CD1c-positive myeloid dendritic cell (primary cell): Measurements from ENCODE around the gene SMAP2.
"Not testable (repeated sequence)": the region's sequence is repeated elsewhere in the genome, so short reads cannot be mapped to it uniquely, and the experiment has no call there.

Source experiments
- DNase-seq: peaks from one replicate; pipeline ENCODE4 v3.0.0-alpha.2; 2016; ENCODE audit errors: extremely low spot score

SMAP2 gene

DNA sequence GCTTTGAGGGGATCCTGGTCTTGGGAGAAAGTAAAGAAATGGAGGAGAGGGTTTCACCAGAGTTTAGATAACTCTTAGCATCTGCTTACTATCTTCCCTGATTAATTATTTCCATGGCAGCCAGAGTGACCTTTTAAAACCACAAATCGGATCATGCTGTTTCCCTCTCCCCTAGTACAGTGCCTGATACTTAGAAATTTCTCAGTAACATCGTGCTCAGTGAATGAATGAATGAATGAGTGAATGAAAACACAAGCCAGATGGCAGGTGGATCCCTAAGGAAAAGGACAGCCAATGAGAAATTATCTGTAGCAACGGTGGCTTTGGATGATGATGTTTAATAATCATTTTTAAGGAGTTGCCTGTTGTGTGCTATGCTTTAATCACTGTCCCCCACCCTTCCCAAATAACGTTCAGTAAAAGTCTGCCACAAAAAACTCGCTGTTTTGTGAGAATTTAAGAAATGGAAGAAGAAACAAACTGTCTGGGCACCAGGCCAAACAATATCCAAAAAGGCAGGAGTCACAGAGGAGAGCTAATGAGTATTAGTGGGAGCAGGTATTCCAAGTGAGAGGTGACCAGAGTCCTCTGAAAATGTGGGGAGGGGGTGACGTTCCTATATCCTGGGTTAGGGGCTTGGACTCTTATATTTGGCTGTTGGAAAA is 737 bp upstream of the SMAP2 start:
- DNase-seq, result no peak

GRCh38 chr1:40377512-40377911 is 4.0 kb downstream of the SMAP2 start:
- DNase-seq, result no peak

DNA sequence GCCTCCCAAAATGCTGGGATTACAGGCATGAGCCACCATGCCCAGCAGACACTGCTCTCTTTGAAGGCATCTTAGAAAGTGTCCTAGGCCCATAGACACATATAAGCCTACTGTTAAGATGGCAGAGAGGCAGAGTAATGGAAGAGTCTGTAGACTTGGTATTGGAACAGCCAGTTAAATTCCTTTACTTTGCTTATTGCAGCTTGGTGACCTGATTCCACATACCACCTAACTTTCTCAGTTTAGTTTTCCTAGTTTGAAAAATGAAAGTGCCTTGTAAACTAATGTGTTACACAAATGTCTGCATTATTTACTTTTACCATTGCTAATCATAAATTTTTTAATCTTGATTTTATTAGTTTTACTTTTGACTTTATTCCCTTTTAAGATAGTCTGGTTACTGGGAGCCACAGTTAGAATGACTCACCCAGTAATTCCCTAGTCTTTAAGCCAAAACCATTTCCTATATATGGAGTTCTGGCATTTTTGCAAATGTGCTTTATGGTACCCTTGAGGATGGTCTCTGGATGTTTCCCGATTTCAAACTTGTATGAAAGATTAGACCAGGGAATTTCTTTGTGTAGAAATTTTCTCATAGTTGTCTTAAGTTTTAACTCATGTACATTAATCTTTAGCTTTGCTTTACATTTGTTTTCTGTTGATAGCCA is 6.4 kb downstream of the SMAP2 start:
- no peak for DNase-seq

DNA sequence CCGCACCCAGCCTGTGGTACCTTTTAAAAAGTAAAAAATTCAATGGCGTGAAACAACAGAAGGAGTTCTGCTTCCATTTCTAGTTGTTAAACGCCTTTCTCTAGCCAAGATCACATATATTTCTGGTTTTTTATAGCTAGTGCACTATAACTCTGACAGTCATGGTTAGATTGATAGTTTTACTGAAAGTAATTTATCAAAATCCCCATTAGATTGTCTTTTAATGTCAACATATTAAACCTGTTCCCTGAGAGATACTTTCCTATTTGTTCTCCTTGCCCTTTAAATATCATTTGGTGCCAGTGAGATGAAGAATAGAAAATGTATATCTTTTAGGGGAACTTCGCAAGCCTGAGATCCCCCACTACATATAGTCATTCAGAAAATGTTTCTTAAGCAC is 7.3 kb downstream of the SMAP2 start:
- no peak for DNase-seq

- DNase-seq, result peak; percentile 77
Observed at GRCh38 chr1:40381268-40382107, 8.0 kb downstream of the SMAP2 start.

GRCh38 chr1:40382108-40382460 is 8.6 kb downstream of the SMAP2 start:
- DNase-seq, result peak; percentile 47

DNA sequence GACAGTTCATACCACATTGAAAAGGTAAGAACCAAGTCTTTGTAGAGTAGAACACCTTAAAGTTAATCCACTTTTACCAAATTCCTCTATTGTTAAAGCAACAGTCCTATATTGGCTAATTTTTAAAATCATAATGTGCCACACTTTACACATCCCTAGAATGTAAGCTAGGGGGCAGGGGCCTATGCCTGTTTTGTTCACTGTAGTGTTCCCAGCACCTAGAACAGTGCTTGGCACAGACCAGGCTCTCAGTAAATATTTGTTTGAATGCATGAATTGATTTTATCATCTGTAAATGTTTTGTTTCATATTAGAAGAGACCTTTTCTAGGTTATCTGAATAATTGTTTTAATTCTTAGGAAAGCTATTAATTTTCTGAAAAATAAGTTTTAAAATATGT is 9.1 kb downstream of the SMAP2 start:
- DNase-seq, result no peak

DNA sequence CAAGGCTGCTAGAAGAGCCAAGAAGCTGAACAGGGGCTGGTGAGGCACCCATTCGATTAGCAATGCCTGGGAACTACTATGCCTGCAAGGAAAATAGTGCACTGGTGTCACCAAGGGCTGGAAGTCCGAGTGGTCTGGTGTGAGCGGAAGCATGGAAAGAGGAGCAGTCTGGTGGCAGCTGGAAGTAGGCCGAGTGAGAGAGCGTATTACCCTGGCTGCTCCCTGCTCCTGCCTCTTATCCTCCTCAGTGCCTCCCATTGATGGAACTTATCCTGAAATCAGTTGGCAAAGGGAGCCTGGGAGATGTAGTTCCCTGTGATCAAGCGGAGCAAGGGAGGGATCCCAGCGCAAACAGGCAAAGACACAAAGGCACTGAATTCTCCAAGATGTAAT is 9.6 kb downstream of the SMAP2 start:
- DNase-seq, result no peak

DNA sequence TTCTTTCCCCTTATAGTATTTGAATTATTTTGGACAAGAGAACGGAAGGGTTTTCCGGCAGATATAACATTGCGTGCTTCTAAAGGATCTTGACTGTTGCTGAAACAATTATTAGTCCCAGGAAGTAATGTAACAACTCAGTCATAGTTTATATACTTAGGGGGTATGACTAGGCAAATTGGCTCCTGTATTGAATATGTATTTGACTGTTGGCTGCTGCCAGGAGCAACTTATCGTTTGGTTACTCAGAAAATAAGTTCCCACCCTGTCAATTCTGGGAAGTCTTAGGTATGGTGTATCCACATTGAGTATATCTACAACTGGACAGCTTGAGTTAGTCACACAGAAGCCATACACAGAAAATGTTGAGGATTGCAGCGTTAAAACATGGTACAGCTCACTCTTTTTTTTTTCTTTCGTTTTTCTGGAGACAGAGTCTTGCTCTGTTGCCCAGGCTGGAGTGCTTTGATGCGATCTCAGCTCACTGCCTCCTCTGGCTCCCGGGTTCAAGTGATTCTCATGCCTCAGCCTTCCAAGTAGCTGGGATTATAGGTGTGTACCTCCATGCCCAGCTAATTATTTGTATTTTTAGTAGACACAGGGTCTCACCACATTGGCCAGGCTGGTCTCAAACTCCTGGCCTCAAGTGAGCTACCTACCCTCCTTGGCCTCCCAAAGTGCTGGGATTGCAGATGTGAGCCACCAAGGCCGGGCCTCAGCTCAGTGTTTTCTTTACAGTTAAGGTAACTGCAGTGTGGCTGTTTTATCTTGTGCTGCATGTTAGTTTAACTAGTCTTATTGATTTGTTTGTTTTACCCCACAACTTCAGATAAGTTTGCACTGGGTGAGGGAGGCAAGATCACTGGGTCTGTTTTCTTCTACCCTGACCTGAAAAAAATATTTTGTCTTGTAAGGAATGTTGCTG is 10.2 kb downstream of the SMAP2 start:
- peak; percentile 38 for DNase-seq

DNA sequence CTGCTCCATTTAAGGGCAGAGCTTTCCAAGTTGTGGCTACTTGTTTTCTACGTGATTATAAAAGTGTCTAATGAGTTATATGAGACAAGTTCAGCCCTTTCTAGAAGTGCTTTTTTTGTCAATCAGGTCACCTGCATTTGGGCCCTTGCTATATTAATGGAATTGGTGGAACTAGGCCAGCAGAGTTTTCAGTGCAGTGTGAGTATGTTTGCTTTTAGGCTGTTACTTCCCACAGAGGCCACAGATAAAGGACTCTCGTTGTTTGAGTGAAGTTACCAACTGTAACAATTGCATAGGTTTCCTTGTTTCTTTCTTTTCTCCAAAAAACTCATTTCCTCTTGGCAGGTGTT is 10.9 kb downstream of the SMAP2 start:
- no peak for DNase-seq

DNA sequence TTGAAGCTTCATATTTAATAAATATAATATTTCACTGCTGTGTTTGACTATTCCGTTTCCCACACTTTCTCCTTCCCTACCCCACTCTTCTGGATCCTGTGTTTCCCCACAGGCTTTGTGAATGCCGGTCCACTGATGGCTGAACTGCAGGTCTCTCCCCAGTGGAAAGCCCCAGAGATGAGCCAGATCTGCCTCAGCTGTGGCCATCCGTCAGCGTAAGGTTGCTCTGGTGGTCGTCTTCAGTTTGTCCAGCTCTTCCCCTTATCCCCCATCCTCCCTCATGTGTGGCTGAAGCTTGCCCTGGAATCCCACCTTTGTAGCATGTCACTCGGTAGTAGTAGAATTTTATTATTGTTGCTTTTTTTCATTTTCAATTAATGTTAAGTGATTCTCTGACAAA is 11.4 kb downstream of the SMAP2 start:
- no peak for DNase-seq

- peak; percentile 94 for DNase-seq
Observed at GRCh38 chr1:40385437-40386358, 12.2 kb downstream of the SMAP2 start.

DNA sequence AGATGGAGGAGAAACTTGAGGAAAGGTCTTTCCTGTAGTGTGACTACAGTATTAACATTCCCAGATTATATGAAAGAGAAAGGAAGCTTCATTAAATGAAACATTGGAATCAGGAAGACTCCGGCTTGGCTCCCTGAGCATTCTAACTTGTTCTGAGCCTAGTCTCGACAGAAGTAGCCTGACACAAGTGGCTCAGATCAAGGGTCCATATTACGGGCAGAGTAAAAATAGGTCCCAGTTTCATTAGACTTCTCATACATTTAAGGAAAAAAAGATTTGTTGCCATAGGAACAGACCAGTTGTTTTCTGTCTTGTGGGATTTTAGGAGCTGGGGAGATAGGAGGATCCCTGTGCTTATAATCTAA is 12.8 kb downstream of the SMAP2 start:
- peak; percentile 48 for DNase-seq

DNA sequence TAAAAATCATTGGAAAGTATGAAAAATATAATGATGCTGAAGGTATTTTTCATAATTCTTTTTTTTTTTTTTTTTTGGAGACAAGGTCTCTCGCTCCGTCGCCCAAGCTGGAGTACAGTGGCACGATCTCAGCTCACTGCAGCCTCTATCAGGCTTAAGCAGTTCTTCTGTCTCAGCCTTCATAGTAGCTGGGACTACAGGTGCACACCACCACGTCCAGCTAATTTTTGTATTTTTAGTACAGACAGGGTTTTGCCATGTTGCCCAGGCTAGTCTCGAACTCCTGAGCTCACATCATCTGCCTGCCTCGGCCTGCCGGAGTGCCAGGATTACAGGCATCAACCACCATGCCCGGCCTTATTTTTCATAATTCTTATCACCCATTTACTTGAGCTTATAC is 13.3 kb downstream of the SMAP2 start:
- DNase-seq, result no peak

GRCh38 chr1:40387381-40388306 is 14.1 kb downstream of the SMAP2 start:
- DNase-seq, result not testable (repeated sequence)

- not testable (repeated sequence) for DNase-seq
Observed at GRCh38 chr1:40388456-40389321, 15.2 kb downstream of the SMAP2 start.

- no peak for DNase-seq
Observed at GRCh38 chr1:40389322-40389803, 15.8 kb downstream of the SMAP2 start.

GRCh38 chr1:40389871-40390560 is 16.5 kb downstream of the SMAP2 start:
- DNase-seq, result peak; percentile 71
